RPMI8226 (cell line): ENCODE results near the gene TMEM89.
A peak's percentile ranks its signal among the peaks of the same experiment; 100 is the strongest.

ENCODE experiments used
- DNase-seq: peaks from one replicate; pipeline ENCODE4 v3.0.0-alpha.2; 2015

TMEM89 gene

GRCh38 chr3:48609088-48610005 is 12.2 kb downstream of the TMEM89 start, which contains the start of gene UQCRC1:
UQCRC1 (minus strand) TSS chr3:48609646; CDS start chr3:48609620, 26 bp downstream.
- DNase-seq: peak; percentile 95

- no peak for DNase-seq
These were observed 14.1 kb downstream of the TMEM89 start for GRCh38 chr3:48607519-48607918.

GRCh38 chr3:48601622-48601994 is 20.0 kb downstream of the TMEM89 start:
- DNase-seq: no peak

GRCh38 chr3:48600711-48601621 is 20.6 kb downstream of the TMEM89 start:
- DNase-seq: no peak

- no peak for DNase-seq
These were observed 21.9 kb downstream of the TMEM89 start for GRCh38 chr3:48599509-48600285.

- DNase-seq: no peak
These were observed 22.5 kb downstream of the TMEM89 start for GRCh38 chr3:48599077-48599501.

GRCh38 chr3:48598323-48599076 is 23.1 kb downstream of the TMEM89 start:
- no peak for DNase-seq

- DNase-seq: no peak
These were observed 24.2 kb downstream of the TMEM89 start for GRCh38 chr3:48597408-48597800.

- DNase-seq: no peak
These were observed 24.7 kb downstream of the TMEM89 start for GRCh38 chr3:48596676-48597407.

GRCh38 chr3:48596157-48596556 is 25.4 kb downstream of the TMEM89 start:
- no peak for DNase-seq

- no peak for DNase-seq
These were observed 25.9 kb downstream of the TMEM89 start for GRCh38 chr3:48595526-48596121.

GRCh38 chr3:48595075-48595525 is 26.5 kb downstream of the TMEM89 start, which contains the start of gene COL7A1:
COL7A1 (minus strand) TSS chr3:48595329; CDS start chr3:48595159, 170 bp downstream.
- DNase-seq: no peak

- DNase-seq: no peak
These were observed 27.0 kb downstream of the TMEM89 start for GRCh38 chr3:48594417-48595049.

GRCh38 chr3:48593337-48593736 is 28.2 kb downstream of the TMEM89 start:
- DNase-seq: no peak

- no peak for DNase-seq
These were observed 29.0 kb downstream of the TMEM89 start for GRCh38 chr3:48592519-48593087.

- DNase-seq: no peak
These were observed 29.6 kb downstream of the TMEM89 start for GRCh38 chr3:48591886-48592518.

GRCh38 chr3:48591436-48591835 is 30.1 kb downstream of the TMEM89 start:
- no peak for DNase-seq

GRCh38 chr3:48588230-48588629 is 33.3 kb downstream of the TMEM89 start:
- DNase-seq: no peak

GRCh38 chr3:48587686-48588085 is 33.9 kb downstream of the TMEM89 start:
- DNase-seq: peak; percentile 25
